Measurements from ENCODE around the gene NUCB1.

Gene NUCB1

GRCh38 chr19:48938256-48938655 is 38.1 kb downstream of the NUCB1 start:
- DNase-seq = no peak

- DNase-seq = no peak
These were observed 40.8 kb downstream of the NUCB1 start for GRCh38 chr19:48940902-48941301.

GRCh38 chr19:48943081-48943480 is 43.0 kb downstream of the NUCB1 start:
- DNase-seq = no peak

- DNase-seq = no peak
These were observed 45.3 kb downstream of the NUCB1 start for GRCh38 chr19:48945415-48945814.

- no peak for DNase-seq
These were observed 45.7 kb downstream of the NUCB1 start for GRCh38 chr19:48945817-48946216.

- no peak for DNase-seq
These were observed 46.5 kb downstream of the NUCB1 start for GRCh38 chr19:48946463-48947257.

- no peak for DNase-seq
These were observed 47.1 kb downstream of the NUCB1 start for GRCh38 chr19:48947258-48947542.

GRCh38 chr19:48950159-48950558 is 50.0 kb downstream of the NUCB1 start:
- DNase-seq = no peak

- no peak for DNase-seq
These were observed 50.9 kb downstream of the NUCB1 start for GRCh38 chr19:48950830-48951519.

- no peak for DNase-seq
These were observed 53.0 kb downstream of the NUCB1 start for GRCh38 chr19:48953141-48953540.

GRCh38 chr19:48953990-48954594 is 54.0 kb downstream of the NUCB1 start:
- DNase-seq = no peak

GRCh38 chr19:48954595-48955307 is 54.6 kb downstream of the NUCB1 start, which contains the start of gene BAX:
Gene BAX, plus strand, starts transcription at chr19:48954875. Its CDS starts 54 bp downstream, at chr19:48954929.
- peak; percentile 90 for DNase-seq

GRCh38 chr19:48955308-48955958 is 55.3 kb downstream of the NUCB1 start:
- DNase-seq = no peak

GRCh38 chr19:48958006-48958405 is 57.9 kb downstream of the NUCB1 start:
- no peak for DNase-seq

GRCh38 chr19:48959341-48960239 is 59.5 kb downstream of the NUCB1 start:
- DNase-seq = no peak

- no peak for DNase-seq
These were observed 61.0 kb downstream of the NUCB1 start for GRCh38 chr19:48961051-48961649.

GRCh38 chr19:48961673-48962028 is 61.5 kb downstream of the NUCB1 start:
- no peak for DNase-seq

- DNase-seq = no peak
These were observed 62.1 kb downstream of the NUCB1 start for GRCh38 chr19:48962029-48962848.

- DNase-seq = no peak
These were observed 62.7 kb downstream of the NUCB1 start for GRCh38 chr19:48962849-48963165.

- no peak for DNase-seq
These were observed 63.5 kb downstream of the NUCB1 start for GRCh38 chr19:48963371-48964204.
